AG04450 (cell line): ENCODE measurements around the gene SPCS2. TPM values are rescaled to one million over a fixed set of nuclear protein-coding genes. Genes with fewer than 3 reads are reported as not detected.

Experiments used
- CTCF ChIA-PET: fragments of 300-600, 350-600 bp; formaldehyde crosslinking; extraction: SDS; loops from one replicate; lab custom pipeline; 2022; ENCODE audit warnings: antibody characterized with exemption, inconsistent platforms; lab: Charles Lee
- POLR2A ChIA-PET: fragments of 350-600 bp; formaldehyde crosslinking; extraction: SDS; loops from one replicate; lab custom pipeline; 2021; ENCODE audit warnings: antibody characterized with exemption, inconsistent platforms; lab: Yijun Ruan, JAX
- DNase-seq: peaks from one replicate; pipeline ENCODE4 v3.0.0-alpha.2; 2011; ENCODE audit warnings: low read depth, low spot score
- H3K27ac ChIP-seq: one replicate; pipeline ENCODE4 v1.5.1; 2012; ENCODE audit warnings: low read depth, low read length, control low read depth
- H3K27me3 ChIP-seq: one replicate; pipeline ENCODE4 v1.6.0; 2012; ENCODE audit warnings: low read length; ENCODE audit not compliant: control insufficient read depth, insufficient read depth
- H3K4me3 ChIP-seq: 2 replicates; pipeline ENCODE4 v1.5.1; 2011; ENCODE audit warnings: mild to moderate bottlenecking, low read depth, low read length, control low read depth
- H3K9me3 ChIP-seq: 2 replicates; pipeline ENCODE4 v1.5.1; 2012; ENCODE audit warnings: low read length; ENCODE audit not compliant: control insufficient read depth, insufficient read depth
- polyA plus RNA-seq: library from polyadenylated mRNA; depleted of rRNA; stranded (reverse); fragments of >200 nt; gene quantifications from 2 replicates; pipeline ENCODE4 v1.2.3, GENCODE V29; 2011
- TF ChIP-seq, protein P1 (sequence below): IDR thresholded peaks from 2 replicates; pipeline ENCODE4 v1.5.1; 2011; ENCODE audit warnings: low read depth, low read length, control low read depth, inconsistent platforms

SPCS2 gene
- polyA plus RNA-seq, 1 experiment, result 195 TPM

- POLR2A ChIA-PET, result no interaction called here
- CTCF ChIA-PET, result no interaction called here
- DNase-seq, result no peak
- no peaks in the 10 kb centered on the region; the same call in 1 of the 2 replicates for H3K9me3 ChIP-seq
- H3K27me3 ChIP-seq, result no peaks in the 10 kb centered on the region
- H3K27ac ChIP-seq, result no peak overlapping the region
- TF ChIP-seq, protein P1, sequence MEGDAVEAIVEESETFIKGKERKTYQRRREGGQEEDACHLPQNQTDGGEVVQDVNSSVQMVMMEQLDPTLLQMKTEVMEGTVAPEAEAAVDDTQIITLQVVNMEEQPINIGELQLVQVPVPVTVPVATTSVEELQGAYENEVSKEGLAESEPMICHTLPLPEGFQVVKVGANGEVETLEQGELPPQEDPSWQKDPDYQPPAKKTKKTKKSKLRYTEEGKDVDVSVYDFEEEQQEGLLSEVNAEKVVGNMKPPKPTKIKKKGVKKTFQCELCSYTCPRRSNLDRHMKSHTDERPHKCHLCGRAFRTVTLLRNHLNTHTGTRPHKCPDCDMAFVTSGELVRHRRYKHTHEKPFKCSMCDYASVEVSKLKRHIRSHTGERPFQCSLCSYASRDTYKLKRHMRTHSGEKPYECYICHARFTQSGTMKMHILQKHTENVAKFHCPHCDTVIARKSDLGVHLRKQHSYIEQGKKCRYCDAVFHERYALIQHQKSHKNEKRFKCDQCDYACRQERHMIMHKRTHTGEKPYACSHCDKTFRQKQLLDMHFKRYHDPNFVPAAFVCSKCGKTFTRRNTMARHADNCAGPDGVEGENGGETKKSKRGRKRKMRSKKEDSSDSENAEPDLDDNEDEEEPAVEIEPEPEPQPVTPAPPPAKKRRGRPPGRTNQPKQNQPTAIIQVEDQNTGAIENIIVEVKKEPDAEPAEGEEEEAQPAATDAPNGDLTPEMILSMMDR, result no peak
- no peak overlapping the region for H3K4me3 ChIP-seq
These were observed 41.9 kb downstream of the SPCS2 start for GRCh38 chr11:74990941-74991340.

- CTCF ChIA-PET, result interaction anchor here (0.9 kb wide), 1 partner anchor 30 kb away, joined by 3 read pairs; no protein-coding TSS in a partner anchor
- no peak overlapping the region for H3K4me3 ChIP-seq
- no peaks in the 10 kb centered on the region for H3K27me3 ChIP-seq
- TF ChIP-seq, protein P1, result no peak
- no peak overlapping the region for H3K27ac ChIP-seq
- POLR2A ChIA-PET, result no interaction called here
- H3K9me3 ChIP-seq, result no peaks in the 10 kb centered on the region; the same call in 1 of the 2 replicates
- no peak for DNase-seq
These were observed 43.8 kb downstream of the SPCS2 start for GRCh38 chr11:74992852-74993251.

DNA sequence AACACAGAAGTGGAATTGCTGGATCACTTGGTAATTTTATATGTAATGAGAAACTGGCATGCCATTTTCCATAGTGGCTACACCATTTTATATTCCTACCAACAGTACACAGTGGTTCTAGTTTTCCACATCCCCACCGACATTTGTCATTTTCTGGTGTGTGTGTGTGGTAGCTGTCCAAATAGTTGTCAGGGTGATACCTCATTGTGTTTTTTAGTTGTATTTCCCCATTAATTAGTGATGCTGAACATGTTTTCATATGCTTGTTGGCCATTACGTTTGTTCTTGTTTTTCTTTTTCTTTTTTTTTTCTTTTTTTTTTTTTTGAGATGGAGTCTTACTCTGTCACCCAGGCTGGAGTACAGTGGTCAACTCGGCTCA, 51.9 kb downstream of the SPCS2 start:
- TF ChIP-seq, protein P1, result no peak
- H3K27me3 ChIP-seq, result no peaks in the 10 kb centered on the region
- POLR2A ChIA-PET, result no interaction called here
- no peak for DNase-seq
- no peak overlapping the region for H3K4me3 ChIP-seq
- CTCF ChIA-PET, result interaction anchor here (0.6 to 1.7 kb wide), 2 partner anchors 144 to 204 kb away, joined by 4 to 5 read pairs; no protein-coding TSS in a partner anchor
- H3K9me3 ChIP-seq, result no peaks in the 10 kb centered on the region
- no peak overlapping the region for H3K27ac ChIP-seq

DNA sequence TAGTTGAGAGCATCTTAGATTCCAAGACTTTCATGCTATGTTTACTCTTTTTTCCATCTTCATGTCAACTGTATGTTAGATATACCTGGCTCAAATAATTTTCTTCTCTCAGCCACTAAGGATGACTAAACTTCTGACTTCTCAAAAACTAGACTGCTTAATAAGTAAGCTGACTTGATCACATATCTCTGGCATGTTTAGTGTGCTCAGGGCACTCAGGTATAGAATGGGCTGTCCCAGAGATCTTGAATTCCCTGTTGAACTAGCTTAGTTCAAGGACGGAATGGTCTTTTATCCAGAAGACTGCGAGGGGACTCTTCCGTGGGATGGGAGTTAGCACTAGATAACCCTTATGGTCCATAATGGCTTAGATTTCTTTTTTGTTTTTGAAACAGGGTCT, 52.6 kb downstream of the SPCS2 start:
- Histone ChIP-seq H3K4me3 (no peak overlapping the region), H3K27ac (no peak overlapping the region), H3K9me3 (no peaks in the 10 kb centered on the region), H3K27me3 (no peaks in the 10 kb centered on the region)
- POLR2A ChIA-PET, result no interaction called here
- TF ChIP-seq, protein P1, result no peak
- no peak for DNase-seq
- CTCF ChIA-PET, result interaction anchor here (0.6 to 1.7 kb wide), 3 partner anchors 41 to 203 kb away, joined by 3 to 5 read pairs (median 4); no protein-coding TSS in a partner anchor

- no peaks in the 10 kb centered on the region for H3K27me3 ChIP-seq
- ChIA-PET POLR2A (no interaction called here), CTCF (interaction anchor here (0.5 to 1.7 kb wide), 3 partner anchors 29 to 423 kb away, joined by 3 to 6 read pairs (median 5); no protein-coding TSS in a partner anchor)
- DNase-seq, result no peak
- H3K27ac ChIP-seq, result no peak overlapping the region
- no peaks in the 10 kb centered on the region for H3K9me3 ChIP-seq
- TF ChIP-seq, protein P1, result no peak
- no peak overlapping the region for H3K4me3 ChIP-seq
These were observed 53.5 kb downstream of the SPCS2 start for GRCh38 chr11:75002516-75002915.
